HG03571 (cell line): ENCODE measurements around the gene EMC6.

Experiments
- ATAC-seq: cut with Tn5 transposase; IDR thresholded peaks from one replicate; pipeline ENCODE4 v1.9.1; 2021; ENCODE audit not compliant: unreplicated experiment

Gene EMC6

DNA sequence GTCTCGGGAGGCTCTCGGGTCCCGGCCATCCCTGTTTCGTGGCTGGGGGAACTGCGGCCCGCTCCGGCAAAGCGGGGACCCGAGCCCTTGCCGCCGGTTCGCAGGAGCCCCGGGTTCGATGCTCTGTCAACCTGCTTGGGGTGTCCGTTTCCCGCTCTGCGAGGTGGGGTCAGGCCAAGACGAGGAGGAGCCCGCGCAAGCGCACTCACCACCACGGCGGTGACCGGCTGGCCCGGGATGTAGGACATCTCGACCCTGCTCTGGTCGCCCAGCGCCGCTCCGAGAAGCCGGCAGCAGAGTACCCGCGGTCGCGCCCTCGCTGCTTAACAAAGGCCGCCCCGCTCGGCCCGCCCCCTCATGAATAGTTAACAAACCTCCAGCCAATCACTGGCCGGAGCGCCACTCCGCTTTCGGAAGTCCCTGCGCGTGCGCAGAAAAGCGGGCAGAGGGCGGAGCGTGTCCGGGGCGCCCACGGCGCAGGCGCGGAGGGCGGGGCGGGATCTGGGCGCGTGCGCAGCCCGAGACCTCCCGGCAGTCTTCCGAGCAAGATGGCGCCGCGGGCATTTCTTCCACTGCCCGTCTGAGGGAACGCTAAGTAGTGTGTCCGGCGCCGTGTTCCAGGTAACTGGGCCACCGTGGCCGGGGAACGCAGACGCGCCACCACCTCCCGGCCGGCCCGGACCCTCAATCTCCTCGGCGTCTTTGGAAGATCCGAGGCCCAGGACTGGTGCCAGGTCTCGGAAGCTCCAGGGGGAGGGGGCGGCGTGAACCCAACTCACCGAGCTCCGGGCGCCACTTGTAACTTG is at the start of gene EMC6, which contains the start of gene TAX1BP3:
Gene EMC6, plus strand, starts transcription at position 534 of the 806 bp plus-strand sequence. CDS start 335 bp downstream, outside the sequence.
Gene TAX1BP3, minus strand, starts transcription at position 300 of the 806 bp plus-strand sequence. Its CDS starts 52 bp downstream, at position 248.
- peak; percentile 78 for ATAC-seq

DNA sequence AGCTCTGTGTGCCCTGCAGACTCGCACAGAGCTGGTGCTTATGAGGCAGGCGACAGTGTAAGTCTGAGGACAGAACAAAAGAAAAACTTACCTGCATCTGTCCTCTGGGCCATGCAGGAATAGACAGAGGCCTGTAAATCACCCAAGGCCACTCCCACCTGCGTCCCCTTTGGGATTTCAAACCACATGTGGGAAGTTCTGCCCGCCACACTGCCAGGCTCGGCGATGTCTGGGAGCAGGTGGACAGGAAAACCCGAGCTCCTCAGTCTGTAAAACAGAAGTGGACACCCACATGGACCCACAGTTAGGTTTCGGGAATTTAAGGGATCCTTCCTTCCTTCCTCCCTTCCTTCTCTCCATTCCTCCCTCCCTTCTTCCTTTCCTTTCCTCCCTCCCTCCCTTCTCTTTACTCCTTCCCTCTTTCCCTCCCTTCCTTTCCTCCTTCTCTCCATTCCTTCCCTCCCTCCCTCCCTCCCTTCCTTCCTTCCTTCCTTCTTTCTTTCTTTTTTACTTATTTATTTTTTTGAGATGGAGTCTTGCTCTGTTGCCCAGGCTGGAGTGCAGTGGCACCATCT is 47.4 kb upstream of the EMC6 start:
- ATAC-seq: no peak

DNA sequence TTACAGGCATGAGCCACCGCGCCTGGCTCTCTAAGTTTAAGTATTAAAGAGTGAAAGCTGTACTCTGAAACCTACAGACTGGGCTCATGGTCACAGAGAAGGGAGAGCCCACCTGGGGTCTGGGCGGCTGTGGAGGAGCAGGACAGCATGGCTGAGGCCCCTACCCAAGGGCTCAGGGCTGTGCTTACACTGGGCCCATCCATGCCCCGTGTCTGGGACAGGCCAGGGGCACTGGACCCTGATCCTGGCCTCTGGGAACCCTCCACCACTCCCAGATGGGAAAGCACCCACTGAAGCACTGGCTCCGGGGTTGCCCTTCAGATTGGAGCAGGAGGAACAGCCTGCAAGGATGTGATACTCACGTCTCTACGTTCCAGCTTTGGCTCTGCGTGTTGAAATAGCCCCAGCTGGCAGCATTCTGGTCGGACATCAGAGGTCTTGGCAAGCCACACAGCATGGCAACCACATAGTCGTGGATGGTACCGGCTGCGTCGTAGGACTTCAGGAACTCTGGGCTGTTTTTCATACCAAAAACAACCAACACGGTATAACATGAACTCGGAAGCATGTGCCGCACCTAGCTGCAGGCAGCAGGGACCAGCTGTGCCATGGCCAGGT is 45.5 kb upstream of the EMC6 start:
- ATAC-seq: no peak

DNA sequence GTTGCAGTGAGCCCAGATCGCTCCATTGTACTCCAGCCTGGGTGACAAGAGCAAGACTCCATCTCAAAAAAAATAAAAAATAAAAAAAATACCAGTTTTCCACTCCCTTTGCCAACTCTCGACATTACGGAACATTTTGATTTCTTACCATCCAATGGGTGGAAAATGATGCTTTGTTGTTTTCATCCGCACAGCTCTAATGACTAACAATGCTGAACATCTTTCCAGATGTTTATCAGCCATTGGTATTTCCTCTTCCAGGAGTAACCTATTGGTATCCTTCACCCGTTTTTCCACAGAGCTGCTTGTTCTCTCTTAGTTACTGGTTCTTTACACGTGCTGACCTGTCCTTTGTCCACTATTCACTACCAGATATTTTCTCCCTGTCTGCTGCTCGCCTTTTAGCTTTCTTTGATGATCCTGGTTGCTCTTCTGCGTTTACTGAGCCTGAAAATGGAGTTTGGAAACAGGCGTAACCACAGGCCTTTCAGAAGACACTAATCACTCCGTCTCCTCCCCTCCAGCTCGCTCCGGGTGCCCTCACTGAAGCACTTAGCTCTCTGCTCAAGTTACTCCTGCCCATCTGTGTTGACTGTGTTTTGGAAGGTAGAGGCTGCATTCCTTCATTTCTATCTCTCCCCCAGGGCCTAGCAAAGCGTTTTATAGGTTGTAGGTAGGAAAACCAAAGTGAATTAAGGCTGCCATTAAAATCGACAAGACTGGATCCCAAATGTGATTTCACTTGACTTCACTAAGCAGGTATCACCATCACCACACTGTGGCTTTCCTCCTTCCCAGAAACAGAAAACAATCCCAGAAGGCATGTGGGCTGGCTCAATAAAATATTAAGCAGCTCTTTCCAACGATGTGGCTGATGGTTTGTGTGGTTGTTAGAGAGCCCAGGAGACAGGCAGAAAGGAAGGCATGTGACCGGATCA is 41.5 kb upstream of the EMC6 start:
- no peak for ATAC-seq

DNA sequence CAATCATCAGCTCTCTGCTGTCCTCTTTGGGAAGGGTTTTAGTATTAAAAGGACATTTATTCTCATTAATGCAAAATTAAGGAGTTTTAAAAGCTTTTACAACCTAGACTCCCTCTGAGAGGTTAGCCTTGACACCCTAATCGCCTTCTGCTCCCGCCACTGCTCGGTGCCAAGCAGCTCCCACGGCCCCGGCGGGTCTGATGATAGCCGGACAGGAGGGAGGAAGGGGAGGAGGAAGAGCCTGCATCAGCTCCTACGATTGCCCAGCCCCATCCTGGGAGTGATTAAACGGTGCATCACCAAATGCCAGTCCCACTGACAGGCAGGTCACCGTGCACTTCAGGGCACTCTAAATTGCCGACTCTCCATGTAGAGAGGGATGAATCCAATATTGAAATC is 40.8 kb upstream of the EMC6 start:
- ATAC-seq: no peak

DNA sequence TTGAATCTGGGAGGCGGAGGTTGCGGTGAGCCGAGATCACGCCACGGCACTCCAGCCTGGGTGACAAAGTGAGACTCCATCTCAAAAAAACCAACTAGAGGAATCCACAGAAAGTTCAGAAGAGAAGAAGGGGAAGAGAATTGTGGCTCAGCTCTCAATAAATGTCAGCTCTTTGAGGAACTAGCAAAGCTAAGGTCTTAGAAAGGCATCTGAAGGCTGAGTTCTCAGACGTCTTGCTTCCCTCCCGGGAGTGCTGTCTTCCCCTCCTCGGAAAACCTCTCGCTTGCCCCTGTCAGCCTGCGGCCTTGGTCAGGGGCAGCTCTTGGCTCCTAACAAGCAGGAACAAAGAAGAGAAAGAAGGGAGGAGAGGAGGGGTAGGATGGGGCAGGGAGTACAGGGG is 37.8 kb upstream of the EMC6 start:
- ATAC-seq: no peak

DNA sequence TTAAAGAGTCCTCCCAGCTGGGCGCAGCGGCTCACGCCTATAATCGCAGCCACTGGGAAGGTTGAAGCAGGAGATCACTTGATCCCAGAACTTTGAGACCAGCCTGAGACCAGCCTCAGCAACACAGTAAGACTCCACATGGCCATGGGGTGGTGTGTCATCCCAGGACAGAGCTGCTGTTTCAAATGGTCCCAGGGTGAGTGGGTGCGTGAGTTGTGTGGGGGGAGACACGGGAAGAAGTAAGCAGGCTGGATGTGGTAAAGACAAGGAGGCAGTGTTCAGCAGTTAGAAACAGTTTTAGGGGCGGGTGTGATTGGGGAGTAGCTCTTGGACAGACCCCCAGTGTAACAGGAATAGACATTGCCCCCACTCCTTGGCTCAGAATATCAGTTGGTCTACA is 36.3 kb upstream of the EMC6 start:
- ATAC-seq: no peak

DNA sequence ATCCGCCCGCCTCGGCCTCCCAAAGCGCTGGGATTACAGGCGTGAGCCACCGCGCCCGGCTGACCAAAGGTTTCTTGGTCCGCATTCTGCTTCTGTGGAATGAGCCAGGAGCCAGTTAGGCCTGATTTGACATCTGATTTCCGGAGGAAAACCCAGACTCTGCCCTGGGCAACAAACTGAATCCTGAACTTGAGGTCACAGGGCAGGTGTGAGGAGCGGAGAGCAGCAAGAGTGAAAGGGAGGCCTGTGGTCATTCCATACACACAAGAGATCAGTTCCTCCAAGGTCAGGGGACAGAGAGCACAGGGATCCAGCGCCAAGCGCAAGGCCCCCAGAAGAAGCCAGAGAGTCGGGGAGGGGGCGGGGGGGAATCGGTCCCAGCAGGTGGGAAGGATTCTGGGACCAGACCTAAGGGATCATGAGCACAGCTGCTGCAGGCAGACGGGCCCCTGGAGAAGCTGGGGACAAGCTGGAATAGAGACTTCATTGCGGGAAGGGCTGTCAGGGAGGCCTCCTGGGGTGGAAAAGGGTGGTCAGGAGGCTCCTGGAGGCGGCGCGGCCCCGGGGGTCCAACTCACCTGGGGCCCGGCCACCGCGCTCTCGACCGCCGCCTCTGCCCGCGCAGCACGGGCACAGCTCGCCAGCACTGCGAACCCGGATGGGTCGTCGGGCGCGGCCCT is 33.0 kb upstream of the EMC6 start:
- peak; percentile 1 for ATAC-seq

DNA sequence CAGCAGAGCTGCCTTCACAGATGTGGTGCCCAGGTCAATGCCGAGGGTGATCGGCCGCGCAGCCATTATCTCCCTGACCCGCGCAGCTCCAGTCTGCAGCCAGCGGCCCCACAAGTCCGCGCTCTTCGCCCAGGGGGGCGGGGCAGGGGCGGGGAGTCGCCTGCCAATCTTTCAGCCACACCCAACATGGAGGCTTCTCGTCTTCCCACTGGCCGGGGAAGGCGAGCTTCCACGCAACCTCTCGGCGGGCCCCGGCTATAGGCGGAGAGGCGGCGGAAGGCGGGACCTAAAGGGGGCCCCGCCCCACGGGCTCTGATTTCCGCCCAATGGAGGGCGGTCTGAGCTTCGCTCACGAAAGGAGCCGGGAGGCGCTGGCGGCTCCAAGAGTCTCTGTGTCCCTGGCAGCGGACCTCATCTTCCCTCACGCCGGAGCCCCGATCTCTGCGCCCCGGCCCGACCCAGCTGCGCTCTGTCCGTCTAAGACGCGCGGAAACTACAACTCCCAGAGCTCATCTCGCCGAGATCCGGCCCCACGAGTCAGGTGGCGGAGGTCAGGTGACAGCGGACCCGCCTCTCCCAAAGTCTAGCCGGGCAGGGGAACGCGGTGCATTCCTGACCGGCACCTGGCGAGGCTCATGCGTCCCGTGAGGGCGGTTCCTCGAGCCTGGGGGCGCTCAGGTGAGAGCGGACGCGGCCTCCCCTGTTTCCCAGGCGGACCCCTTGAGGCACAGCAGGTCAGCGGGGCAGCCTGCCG is 32.3 kb upstream of the EMC6 start, which contains the start of the genes CTNS and SHPK:
Gene CTNS, plus strand, starts transcription at position 607 of the 754 bp plus-strand sequence. CDS start 3,447 bp downstream, outside the sequence.
Gene SHPK, minus strand, starts transcription at position 97 of the 754 bp plus-strand sequence. Its CDS starts 31 bp downstream, at position 66.
- peak; percentile 88 for ATAC-seq

DNA sequence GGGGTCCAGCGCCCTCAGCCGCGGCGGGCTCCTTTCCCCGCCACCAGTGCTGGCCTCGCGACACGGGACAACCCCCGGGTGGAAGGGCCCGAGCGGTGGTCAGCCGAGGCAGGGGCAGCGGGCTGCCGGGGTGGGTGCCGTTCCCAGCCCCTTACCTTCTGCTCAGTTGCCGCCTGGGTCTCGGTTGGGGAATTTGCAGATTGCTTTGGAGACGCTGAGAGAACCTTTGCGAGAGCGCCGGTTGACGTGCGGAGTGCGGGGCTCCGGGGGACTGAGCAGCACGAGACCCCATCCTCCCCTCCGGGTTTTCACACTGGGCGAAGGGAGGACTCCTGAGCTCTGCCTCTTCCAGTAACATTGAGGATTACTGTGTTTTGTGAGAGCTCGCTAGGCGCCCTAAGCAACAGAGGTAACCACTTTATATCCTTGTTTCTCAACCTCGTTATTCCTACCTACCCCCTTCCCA is 31.7 kb upstream of the EMC6 start:
- ATAC-seq: no peak

DNA sequence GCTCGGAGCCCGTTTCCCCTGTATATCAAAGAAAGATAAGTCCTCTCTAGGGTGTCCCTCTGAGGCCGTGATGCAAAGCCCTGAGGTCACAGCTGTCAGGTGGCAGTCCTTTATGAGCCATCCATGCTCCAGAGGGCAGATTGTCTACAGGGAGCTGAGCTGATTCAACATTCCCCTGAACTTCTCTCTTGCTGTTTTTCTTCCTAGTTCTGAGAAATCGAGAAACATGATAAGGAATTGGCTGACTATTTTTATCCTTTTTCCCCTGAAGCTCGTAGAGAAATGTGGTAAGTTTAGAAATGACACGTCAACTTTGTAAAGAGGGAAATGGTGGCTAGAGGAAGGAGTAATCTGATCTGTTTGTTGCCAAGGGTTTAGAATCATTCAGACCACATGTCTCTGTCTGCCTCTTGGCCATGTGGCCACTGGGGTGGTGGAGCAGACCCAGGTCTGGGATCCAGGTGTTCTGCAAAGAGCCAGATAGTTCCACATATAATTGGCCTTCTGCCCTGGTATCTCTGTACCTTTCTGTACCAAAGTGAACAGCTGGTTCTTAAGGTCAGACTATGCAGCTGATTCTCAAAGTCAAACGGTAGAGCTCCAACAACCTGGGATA is 28.5 kb upstream of the EMC6 start:
- ATAC-seq: no peak

DNA sequence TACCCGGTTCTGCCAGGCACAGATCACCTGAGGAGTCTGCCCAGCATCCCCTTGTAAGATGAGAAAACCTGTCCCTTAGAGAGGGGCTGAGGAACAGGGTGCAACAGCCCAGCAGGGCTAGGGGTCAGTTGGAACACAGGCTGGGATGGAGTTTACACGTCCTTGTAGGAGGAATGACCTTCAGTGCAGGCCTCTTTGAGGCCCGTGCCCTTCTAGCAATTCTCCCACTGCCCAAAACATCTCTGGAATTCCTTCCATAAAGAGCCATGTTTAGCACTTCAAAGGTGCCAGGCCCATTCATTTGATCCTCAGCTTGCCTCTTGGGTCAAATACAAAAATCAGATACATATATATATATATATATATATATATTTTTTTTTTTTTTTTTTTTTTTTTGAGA is 27.6 kb upstream of the EMC6 start:
- no peak for ATAC-seq

DNA sequence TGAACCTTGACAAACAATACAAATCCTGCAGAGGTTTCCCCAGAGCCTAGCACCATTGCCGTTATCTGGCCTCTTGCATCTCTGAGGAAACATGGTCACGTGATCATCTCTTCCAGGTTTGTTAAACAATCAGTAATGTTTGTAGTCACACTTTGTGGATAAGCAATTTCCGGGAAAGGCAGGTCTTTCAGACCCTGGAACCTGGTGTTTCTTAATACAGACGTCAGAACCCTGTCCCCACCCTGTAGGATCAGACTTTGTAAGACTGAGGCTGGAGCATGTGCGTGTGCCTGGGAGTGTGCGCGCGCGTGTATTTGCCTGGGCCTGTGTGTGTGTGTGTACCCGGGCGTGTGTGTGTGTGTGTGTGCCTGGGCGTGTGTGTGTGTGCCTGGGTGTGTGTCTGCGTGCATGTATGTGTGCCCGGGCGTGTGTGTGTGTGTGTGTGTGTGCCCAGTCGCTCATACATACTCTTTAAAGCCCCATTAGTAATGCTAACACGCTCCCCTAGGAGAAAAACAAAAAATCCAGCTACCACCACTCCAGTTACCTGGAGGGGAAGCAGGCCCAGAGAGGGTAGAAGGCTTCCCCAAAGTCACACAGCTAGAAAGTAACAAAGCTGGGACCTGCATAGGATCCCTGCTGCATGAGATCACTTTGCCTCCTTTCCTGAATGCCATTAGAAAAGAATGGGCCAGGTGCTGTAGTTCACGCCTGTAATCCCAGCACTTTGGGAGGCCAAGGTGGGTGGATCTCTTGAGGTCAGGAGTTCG is 26.7 kb upstream of the EMC6 start:
- no peak for ATAC-seq

DNA sequence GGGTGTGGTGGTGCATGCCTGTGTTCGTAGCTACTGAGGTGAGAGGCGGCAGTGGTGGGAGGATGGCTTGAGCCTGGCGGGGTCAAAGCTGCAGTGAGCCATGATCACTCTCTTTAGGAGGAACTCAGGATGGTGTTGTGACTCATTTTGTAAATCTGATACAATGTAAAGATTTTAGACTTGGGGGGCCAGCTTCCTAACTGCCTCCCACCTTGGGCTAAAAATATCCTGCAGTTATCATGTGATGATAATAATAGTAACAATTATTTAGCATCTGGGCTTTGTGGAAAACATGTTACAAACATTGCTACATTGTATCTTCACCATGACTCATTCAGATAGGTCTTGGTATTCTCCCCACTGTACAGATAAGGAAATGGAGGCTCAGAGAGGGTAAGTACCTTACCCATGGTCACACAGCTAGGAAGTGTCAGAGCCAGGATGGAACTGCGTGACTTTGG is 24.7 kb upstream of the EMC6 start:
- no peak for ATAC-seq

DNA sequence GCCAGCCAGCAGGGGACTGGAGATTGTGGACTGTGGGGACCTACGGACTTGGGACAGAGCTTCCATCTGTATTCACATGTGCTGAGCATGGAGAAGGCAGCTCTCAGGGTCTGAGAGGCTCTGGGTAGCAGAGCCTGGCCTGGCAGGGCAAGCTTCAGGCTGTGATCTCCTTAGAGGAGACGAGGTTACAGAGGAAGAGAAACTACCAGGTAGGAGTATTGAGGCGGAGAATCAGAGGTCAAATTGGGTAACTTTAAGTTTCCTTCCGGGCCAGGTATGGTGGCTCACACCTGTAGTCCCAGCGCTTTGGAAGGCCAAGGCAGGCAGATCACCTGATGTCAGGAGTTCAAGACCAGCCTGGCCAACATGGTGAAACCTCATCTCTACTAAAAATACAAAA is 23.3 kb upstream of the EMC6 start:
- no peak for ATAC-seq

DNA sequence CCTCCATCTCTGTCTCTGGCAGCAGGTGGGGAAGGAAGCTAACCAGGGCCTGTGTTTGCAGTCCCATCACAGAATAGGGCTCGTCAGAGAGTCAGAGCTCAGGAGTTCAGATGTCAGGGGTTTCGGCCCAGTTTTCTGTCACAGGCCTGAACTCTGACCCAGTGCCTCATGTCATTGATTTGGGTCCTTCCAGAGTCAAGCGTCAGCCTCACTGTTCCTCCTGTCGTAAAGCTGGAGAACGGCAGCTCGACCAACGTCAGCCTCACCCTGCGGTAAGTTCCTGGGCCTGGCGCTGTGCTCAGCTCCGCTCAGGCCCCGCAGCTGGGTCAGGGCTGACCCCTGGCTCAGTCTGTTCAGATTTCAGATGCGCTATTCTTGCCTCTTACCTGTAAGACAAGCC is 21.4 kb upstream of the EMC6 start:
- no peak for ATAC-seq

DNA sequence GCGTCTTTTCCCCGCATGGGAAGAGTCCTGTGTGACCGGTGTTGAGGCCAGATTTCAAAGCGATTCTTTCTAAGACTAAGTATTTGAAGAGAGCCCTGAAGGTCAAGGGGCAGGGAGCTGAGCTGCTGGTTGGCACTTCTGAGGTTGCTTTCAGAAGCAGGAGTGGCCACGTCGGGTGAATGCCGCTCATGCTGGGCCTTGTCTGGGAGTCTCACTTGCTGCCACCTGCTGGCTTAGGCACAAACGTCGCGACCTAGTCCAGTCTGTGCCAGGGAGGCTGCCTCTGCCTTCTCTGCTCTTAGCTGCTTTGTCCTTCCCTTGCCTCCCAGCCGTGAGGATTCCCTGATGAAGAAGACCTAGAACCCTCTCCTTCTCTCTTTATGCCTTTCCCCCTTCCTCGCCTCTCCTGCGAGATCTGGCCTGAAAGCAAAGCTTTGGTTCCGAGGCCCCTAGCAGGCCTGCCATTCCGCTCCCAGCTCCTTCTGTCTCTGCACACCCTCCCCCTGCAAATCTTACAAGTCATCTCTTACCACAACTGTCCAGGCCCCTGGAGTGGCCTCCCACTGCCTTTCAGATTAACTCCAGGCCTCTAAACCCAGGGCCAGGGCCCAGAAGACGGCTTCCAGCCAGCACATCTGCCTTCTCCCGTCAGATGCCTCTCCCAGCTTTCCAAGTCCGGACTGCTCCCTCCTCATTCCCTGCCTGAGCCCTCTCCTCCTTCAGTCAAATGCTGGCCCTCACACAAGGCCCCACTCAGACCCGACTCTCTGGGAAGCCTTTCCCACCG is 20.6 kb upstream of the EMC6 start:
- ATAC-seq: no peak
